Astrocyte (in vitro differentiated cells and primary cell): ENCODE data around the gene ELMO1.

Source experiments
- EZH2 ChIP-seq: IDR thresholded peaks from 2 replicates; pipeline ENCODE4 v1.6.1; 2012; ENCODE audit warnings: mild to moderate bottlenecking, low read length, inconsistent platforms; ENCODE audit not compliant: insufficient read depth
- TF ChIP-seq, protein P1 (sequence below): IDR thresholded peaks from 2 replicates; pipeline ENCODE4 v1.5.1; 2011; ENCODE audit warnings: low read depth, mild to moderate bottlenecking, inconsistent platforms, low read length, moderate library complexity; ENCODE audit not compliant: insufficient read depth

DNA sequence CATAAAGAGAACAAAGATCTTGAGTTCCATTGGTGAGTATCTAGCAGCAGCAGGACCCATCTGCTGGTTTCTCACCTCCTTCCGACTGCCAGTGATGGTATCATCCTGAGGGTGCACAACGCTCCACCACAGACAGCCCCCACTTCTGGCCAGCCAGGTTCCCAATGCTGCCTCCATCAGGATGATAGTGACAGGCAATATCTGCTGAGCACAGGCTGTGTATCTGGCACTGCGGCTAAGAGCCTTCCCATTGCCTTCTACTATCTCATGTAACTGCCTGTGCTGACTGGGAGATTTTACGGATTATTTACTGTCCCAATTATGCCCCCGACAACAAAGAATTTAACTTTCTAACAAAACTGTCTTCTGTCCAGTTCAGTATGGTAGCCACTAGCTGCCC lies 372.0 kb downstream of the ELMO1 start:
- no peak for TF ChIP-seq EZH2
- TF ChIP-seq, protein P1, sequence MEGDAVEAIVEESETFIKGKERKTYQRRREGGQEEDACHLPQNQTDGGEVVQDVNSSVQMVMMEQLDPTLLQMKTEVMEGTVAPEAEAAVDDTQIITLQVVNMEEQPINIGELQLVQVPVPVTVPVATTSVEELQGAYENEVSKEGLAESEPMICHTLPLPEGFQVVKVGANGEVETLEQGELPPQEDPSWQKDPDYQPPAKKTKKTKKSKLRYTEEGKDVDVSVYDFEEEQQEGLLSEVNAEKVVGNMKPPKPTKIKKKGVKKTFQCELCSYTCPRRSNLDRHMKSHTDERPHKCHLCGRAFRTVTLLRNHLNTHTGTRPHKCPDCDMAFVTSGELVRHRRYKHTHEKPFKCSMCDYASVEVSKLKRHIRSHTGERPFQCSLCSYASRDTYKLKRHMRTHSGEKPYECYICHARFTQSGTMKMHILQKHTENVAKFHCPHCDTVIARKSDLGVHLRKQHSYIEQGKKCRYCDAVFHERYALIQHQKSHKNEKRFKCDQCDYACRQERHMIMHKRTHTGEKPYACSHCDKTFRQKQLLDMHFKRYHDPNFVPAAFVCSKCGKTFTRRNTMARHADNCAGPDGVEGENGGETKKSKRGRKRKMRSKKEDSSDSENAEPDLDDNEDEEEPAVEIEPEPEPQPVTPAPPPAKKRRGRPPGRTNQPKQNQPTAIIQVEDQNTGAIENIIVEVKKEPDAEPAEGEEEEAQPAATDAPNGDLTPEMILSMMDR, result no peak
